Keratinocyte (primary cell): ENCODE data around the gene ITGAD. TPM values are rescaled to one million over a fixed set of nuclear protein-coding genes. Genes with fewer than 3 reads are reported as not detected.

Experiments used
- DNase-seq: peaks from one replicate; pipeline ENCODE4 v3.0.0-alpha.2; 2011; ENCODE audit warnings: low read depth, missing footprints, low spot score
- FAIRE-seq: peaks from 2 replicates; lab custom pipeline; 2011; peaks lifted over from hg19 to GRCh38; lab: Jason Lieb, UNC
- H2AFZ ChIP-seq: 2 replicates; pipeline ENCODE4 v1.6.0; 2012; ENCODE audit warnings: low read length, control low read depth, inconsistent platforms; ENCODE audit not compliant: control insufficient read depth
- H3K27ac ChIP-seq: 2 replicates; pipeline ENCODE4 v1.5.1; 2011; ENCODE audit warnings: low read length; ENCODE audit not compliant: control insufficient read depth, insufficient read depth
- H3K27me3 ChIP-seq: 3 replicates; pipeline ENCODE4 v1.6.0; 2011; ENCODE audit warnings: low read length; ENCODE audit not compliant: control insufficient read depth, insufficient read depth; ENCODE audit errors: extremely low read depth
- H3K36me3 ChIP-seq, 2 experiments: 2 replicates in 1 of 2; 3 replicates in 1 of 2; pipeline ENCODE4 v1.5.1; 2011; ENCODE audit warnings: low read length in 2 of 2, mild to moderate bottlenecking in 1 of 2; ENCODE audit not compliant: control insufficient read depth in 2 of 2, insufficient read depth in 2 of 2; ENCODE audit errors: extremely low read depth in 1 of 2
- H3K4me1 ChIP-seq: 3 replicates; pipeline ENCODE4 v1.5.1; 2011; ENCODE audit warnings: low read length; ENCODE audit not compliant: control insufficient read depth, insufficient read depth; ENCODE audit errors: extremely low read depth
- H3K4me2 ChIP-seq: 3 replicates; pipeline ENCODE4 v1.6.0; 2011; ENCODE audit warnings: low read depth, low read length; ENCODE audit not compliant: control insufficient read depth, insufficient read depth; ENCODE audit errors: extremely low read depth
- H3K4me3 ChIP-seq, 3 experiments: fragments of 200-600 bp in 1 of 3; sonication (generic) in 1 of 3; 2 replicates in 2 of 3; 3 replicates in 1 of 3; pipeline ENCODE4 v1.5.1; 2011 to 2016; ENCODE audit warnings: low read length in 3 of 3, mild to moderate bottlenecking in 3 of 3, control low read depth in 2 of 3, inconsistent platforms in 1 of 3, low read depth in 1 of 3, mixed read lengths in 1 of 3, mixed run types in 1 of 3, moderate library complexity in 1 of 3; ENCODE audit not compliant: control insufficient read depth in 2 of 3, insufficient read depth in 2 of 3; ENCODE audit errors: extremely low read depth in 1 of 3
- H3K79me2 ChIP-seq: 2 replicates; pipeline ENCODE4 v1.6.0; 2012; ENCODE audit warnings: low read length; ENCODE audit not compliant: control insufficient read depth, insufficient read depth
- H3K9ac ChIP-seq: 3 replicates; pipeline ENCODE4 v1.6.0; 2011; ENCODE audit warnings: low read length; ENCODE audit not compliant: control insufficient read depth, insufficient read depth; ENCODE audit errors: extremely low read depth
- H3K9me1 ChIP-seq: 3 replicates; pipeline ENCODE4 v1.6.0; 2011; ENCODE audit warnings: low read length; ENCODE audit not compliant: control insufficient read depth, insufficient read depth; ENCODE audit errors: extremely low read depth
- H3K9me3 ChIP-seq: 2 replicates; pipeline ENCODE4 v1.5.1; 2012; ENCODE audit warnings: low read depth, low read length; ENCODE audit not compliant: control insufficient read depth
- H4K20me1 ChIP-seq: 3 replicates; pipeline ENCODE4 v1.6.0; 2011; ENCODE audit warnings: low read length; ENCODE audit not compliant: control insufficient read depth, insufficient read depth; ENCODE audit errors: extremely low read depth
- EZH2 ChIP-seq: IDR thresholded peaks from one replicate; pipeline ENCODE4 v1.6.1; 2012; ENCODE audit warnings: inconsistent platforms, mild to moderate bottlenecking, low read length, moderate library complexity
- dilution Hi-C: fragments of 300-500 bp; cut with MboI; formaldehyde crosslinking; loops from one replicate; pipeline ENCODE4 v1.7.0; 2020; ENCODE audit warnings: low sequenced_read_pairs; ENCODE audit not compliant: extremely low pct_ligation_motif_present
- polyA plus RNA-seq, 5 experiments: library from polyadenylated mRNA; depleted of rRNA in 3 of 5; stranded (reverse) in 3 of 5; stranded (forward) in 1 of 5; unstranded in 1 of 5; fragments of >200 nt; gene quantifications; 1 replicate in 1 of 5; 2 replicates in 3 of 5; 3 replicates in 1 of 5; pipeline versions ENCODE4 v1.2.1 to v1.2.3, GENCODE V29; 2011 to 2012; ENCODE audit warnings: missing spikeins in 2 of 5, low read depth in 1 of 5, low replicate concordance in 1 of 5
- TF ChIP-seq, protein P1 (sequence below), 3 experiments: IDR thresholded peaks in 1 of 3; conservative IDR thresholded peaks in 1 of 3; optimal IDR thresholded peaks in 1 of 3; 2 replicates in 2 of 3; 3 replicates in 1 of 3; pipeline versions ENCODE3 to v1.5.1; 2011; ENCODE audit warnings: low read length in 3 of 3, mild to moderate bottlenecking in 3 of 3, moderate library complexity in 2 of 3, control low read depth in 1 of 3, inconsistent platforms in 1 of 3; ENCODE audit not compliant: insufficient read depth in 2 of 3; ENCODE audit errors: extremely low read depth in 1 of 3

ITGAD gene
- polyA plus RNA-seq, 1 donor (not counting 4 experiments of a cell fraction or from before 2014, with no cell fraction given): not detected

DNA sequence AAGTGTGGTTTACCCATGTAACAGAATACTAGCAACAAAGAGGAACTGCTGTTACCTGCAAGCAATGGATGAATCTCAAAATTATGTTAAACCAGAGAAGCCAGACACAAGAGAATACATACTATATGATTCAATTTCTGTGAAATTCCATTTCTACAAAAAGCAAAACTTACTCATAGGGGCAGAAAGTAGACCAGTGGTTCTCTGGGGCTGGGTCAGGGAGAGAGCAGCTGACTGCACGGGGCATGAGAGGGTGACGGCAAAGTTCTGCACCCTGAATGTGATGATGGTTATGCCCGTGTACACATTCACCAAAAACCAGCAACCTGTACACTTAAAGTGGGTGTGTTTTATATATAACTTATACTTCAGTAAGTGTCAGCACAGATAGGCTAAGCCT is 46.4 kb downstream of the ITGAD start:
- TF ChIP-seq, protein P1, sequence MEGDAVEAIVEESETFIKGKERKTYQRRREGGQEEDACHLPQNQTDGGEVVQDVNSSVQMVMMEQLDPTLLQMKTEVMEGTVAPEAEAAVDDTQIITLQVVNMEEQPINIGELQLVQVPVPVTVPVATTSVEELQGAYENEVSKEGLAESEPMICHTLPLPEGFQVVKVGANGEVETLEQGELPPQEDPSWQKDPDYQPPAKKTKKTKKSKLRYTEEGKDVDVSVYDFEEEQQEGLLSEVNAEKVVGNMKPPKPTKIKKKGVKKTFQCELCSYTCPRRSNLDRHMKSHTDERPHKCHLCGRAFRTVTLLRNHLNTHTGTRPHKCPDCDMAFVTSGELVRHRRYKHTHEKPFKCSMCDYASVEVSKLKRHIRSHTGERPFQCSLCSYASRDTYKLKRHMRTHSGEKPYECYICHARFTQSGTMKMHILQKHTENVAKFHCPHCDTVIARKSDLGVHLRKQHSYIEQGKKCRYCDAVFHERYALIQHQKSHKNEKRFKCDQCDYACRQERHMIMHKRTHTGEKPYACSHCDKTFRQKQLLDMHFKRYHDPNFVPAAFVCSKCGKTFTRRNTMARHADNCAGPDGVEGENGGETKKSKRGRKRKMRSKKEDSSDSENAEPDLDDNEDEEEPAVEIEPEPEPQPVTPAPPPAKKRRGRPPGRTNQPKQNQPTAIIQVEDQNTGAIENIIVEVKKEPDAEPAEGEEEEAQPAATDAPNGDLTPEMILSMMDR (optimal IDR thresholded peaks at IDR 0.05 in 1 of 3, IDR thresholded peaks at IDR 0.05 in 1 of 3, conservative IDR thresholded peaks at IDR 0.05 in 1 of 3; ENCODE audit: extremely low read depth in 1 of 3, insufficient read depth in 2 of 3, low read length in 3 of 3): no peak
- TF ChIP-seq EZH2: no peak
- H3K27me3 ChIP-seq: no peaks in the 10 kb centered on the region
- H3K36me3 ChIP-seq: no peaks in the 10 kb centered on the region
- H4K20me1 ChIP-seq: no peaks in the 10 kb centered on the region
- dilution Hi-C loops: no loop called here
- H3K79me2 ChIP-seq: no peaks in the 10 kb centered on the region
- H3K9me1 ChIP-seq: no peaks in the 10 kb centered on the region
- no peak overlapping the region for H3K27ac ChIP-seq
- no peak overlapping the region for H3K9ac ChIP-seq
- FAIRE-seq (no peak), DNase-seq (no peak)
- no peak overlapping the region for H2AFZ ChIP-seq
- H3K4me1 ChIP-seq: no peaks in the 10 kb centered on the region
- no peaks in the 10 kb centered on the region for H3K9me3 ChIP-seq
- no peak overlapping the region for H3K4me3 ChIP-seq
- no peak overlapping the region for H3K4me2 ChIP-seq

DNA sequence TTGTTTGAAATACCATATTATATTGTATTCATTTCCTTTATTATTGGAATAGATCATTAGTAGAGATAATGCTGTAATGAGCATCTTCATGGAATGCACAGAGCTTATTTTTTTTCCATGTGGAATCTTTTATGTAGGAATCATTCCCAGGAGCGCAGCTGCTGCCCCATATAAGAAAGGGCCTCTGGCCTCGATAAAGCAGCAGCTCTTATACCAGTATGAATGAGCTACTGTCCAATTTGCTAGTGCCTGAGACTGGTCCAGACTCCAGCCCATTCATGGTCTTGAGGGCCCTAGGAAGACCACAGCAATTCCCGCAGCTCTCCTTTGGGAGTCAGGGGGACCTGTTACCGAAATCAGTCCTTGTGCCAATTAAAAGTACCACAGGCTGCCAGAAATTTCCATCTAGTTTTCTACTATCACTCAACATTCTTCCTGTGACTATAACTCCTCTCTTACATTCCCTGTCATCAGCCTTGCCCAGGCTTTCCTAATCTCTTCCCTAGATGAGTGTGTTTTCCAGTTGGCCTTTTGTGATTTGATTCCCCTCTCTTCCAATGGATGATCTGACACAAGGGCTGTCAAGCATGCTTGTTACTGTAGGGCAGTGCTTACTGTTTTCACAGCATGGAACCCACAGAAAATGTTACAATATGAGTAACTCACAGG is 47.5 kb downstream of the ITGAD start:
- no peak for DNase-seq
- H3K27ac ChIP-seq: no peak overlapping the region
- no peaks in the 10 kb centered on the region for H3K4me1 ChIP-seq
- no peaks in the 10 kb centered on the region for H3K27me3 ChIP-seq
- no peak overlapping the region for H3K4me2 ChIP-seq
- no peak for FAIRE-seq
- H3K9me1 ChIP-seq: no peaks in the 10 kb centered on the region
- TF ChIP-seq, protein P1 (optimal IDR thresholded peaks at IDR 0.05 in 1 of 3, IDR thresholded peaks at IDR 0.05 in 1 of 3, conservative IDR thresholded peaks at IDR 0.05 in 1 of 3; ENCODE audit: extremely low read depth in 1 of 3, insufficient read depth in 2 of 3, low read length in 3 of 3): no peak
- TF ChIP-seq EZH2: no peak
- H3K79me2 ChIP-seq: no peaks in the 10 kb centered on the region
- no peak overlapping the region for H3K9ac ChIP-seq
- dilution Hi-C loops: no loop called here
- no peak overlapping the region for H3K4me3 ChIP-seq
- no peaks in the 10 kb centered on the region for H4K20me1 ChIP-seq
- no peaks in the 10 kb centered on the region for H3K36me3 ChIP-seq
- no peaks in the 10 kb centered on the region for H3K9me3 ChIP-seq
- no peak overlapping the region for H2AFZ ChIP-seq
